HG03095 (cell line): Measurements from ENCODE around the gene HOXC4.

ENCODE experiments used
- ATAC-seq: cut with Tn5 transposase; IDR thresholded peaks from one replicate; pipeline ENCODE4 v1.9.1; 2021; ENCODE audit warnings: moderate library complexity; ENCODE audit not compliant: unreplicated experiment

HOXC4 gene

DNA sequence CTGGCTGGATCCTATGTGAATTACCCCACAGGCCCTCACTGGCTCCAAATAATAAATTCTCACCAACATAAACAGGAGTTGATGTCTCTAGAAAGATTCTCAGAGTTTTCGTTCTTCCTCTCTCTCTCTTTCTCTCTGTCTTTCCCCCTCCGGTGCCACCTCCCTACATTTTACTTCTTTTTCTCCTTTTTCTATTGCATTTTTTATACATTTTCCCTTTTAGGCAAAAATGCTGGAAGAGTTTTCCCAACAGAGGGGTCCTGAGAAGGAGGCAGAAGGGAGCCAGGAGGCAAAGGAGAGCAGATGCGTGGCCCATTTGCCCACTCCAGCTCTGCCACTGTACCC, 26.2 kb upstream of the HOXC4 start:
- no peak for ATAC-seq

DNA sequence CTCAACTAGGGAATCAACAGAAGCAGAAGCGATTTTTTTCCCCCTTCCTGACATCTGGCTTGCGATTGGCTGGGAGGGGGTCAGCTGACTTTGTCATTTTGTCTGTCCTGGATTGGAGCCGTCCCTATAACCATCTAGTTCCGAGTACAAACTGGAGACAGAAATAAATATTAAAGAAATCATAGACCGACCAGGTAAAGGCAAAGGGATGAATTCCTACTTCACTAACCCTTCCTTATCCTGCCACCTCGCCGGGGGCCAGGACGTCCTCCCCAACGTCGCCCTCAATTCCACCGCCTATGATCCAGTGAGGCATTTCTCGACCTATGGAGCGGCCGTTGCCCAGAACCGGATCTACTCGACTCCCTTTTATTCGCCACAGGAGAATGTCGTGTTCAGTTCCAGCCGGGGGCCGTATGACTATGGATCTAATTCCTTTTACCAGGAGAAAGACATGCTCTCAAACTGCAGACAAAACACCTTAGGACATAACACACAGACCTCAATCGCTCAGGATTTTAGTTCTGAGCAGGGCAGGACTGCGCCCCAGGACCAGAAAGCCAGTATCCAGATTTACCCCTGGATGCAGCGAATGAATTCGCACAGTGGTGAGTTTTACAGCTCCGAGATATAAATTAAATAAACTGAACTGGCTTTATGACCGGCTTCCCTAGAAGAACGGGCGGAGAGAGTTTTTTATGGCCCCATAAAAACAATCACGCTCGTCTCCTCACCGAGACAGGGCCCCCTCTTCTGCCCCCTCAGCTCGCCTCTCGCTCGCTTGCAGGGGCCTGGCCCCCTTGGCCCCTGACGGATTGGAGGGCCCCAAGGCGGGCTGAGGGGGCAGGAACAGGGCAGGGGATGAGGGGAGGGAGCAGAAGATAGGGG, 25.1 kb upstream of the HOXC4 start, which contains the start of gene HOXC6:
HOXC6 (plus strand) TSS at position 127 of the 888 bp plus-strand sequence; CDS start at position 209, 82 bp downstream.
- ATAC-seq, result no peak

DNA sequence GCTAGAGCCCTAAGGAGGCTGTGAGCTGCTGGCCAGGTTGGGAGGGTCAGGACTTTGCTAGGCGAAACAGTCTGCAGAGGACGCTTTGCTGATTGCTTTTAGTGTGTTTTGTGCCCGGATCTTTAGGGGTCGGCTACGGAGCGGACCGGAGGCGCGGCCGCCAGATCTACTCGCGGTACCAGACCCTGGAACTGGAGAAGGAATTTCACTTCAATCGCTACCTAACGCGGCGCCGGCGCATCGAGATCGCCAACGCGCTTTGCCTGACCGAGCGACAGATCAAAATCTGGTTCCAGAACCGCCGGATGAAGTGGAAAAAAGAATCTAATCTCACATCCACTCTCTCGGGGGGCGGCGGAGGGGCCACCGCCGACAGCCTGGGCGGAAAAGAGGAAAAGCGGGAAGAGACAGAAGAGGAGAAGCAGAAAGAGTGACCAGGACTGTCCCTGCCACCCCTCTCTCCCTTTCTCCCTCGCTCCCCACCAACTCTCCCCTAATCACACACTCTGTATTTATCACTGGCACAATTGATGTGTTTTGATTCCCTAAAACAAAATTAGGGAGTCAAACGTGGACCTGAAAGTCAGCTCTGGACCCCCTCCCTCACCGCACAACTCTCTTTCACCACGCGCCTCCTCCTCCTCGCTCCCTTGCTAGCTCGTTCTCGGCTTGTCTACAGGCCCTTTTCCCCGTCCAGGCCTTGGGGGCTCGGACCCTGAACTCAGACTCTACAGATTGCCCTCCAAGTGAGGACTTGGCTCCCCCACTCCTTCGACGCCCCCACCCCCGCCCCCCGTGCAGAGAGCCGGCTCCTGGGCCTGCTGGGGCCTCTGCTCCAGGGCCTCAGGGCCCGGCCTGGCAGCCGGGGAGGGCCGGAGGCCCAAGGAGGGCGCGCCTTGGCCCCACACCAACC, 23.9 kb upstream of the HOXC4 start:
- no peak for ATAC-seq

DNA sequence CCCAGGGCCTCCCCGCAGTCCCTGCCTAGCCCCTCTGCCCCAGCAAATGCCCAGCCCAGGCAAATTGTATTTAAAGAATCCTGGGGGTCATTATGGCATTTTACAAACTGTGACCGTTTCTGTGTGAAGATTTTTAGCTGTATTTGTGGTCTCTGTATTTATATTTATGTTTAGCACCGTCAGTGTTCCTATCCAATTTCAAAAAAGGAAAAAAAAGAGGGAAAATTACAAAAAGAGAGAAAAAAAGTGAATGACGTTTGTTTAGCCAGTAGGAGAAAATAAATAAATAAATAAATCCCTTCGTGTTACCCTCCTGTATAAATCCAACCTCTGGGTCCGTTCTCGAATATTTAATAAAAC, 23.2 kb upstream of the HOXC4 start:
- ATAC-seq, result no peak

DNA sequence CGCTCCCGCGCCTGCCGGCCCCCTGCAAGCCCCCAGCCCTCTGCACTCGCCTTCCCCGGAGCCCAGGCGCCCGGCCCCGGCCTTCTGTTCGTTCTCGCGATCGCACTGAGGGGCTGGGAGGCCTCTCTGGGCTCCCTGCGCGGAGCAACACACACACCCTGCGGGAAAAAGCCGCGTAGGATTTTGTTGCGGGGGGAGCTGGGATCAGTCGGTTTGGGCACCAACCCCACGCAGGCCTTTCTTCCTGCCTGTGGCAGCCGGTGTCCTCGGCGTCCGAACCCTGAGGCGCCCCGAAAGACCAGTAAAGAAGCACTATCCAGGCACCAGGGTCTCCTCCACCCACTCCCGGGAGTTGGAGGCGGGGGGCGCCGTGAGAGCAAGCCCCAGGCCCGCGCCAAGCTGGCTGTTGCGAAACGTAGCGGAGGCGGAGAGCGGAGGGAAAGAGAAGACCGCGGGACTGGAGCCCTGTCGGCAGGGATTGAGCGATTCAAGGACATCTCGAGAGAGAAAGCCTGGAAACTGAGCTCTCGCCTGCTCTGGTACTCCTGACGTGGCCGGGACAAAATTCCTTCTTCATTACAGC, 22.7 kb upstream of the HOXC4 start:
- no peak for ATAC-seq

DNA sequence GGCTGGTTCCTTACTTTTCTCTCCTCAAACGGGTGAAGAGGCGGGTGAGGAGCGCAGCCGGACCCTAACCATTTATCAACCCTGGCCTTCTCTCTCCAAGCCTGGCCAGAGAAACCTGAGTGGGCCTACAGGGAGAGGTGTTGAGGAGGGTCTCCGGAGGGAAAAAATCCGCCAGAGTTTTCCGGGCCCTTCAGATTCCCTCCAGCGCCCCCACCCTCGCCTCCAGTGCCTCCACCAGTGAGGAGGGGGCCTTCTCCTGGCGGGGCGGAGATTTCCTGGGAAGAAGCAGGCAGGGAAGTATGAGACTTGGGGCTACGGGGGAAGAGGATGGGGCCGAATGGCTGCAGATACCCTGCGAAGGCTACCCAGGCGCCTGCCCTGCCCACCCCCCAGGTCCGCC, 22.2 kb upstream of the HOXC4 start:
- no peak for ATAC-seq

DNA sequence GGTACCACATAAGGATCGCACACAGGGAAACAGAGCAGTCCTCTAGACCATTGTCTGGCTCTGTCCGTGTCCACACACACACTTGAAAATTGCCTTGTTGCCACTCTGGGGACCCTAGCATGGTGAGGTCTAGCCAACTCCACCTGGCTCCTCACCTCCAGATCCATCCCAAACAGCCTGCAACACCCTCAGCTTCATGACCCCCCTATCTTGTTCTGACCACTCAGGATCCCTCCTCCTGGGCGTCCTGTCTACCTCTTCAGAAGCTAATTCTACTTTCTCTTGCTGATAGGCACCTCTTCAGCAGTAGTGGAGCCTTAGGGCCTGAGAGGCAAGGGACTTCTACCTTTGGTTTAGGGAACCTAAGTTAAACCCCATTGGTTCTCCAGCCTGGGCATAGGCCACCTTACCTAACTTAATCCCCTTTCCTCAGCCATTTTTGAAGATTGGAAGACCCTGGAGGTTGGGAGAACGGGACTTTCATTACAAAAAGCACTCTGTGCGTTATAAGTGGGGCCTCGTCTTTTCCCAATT, 21.5 kb upstream of the HOXC4 start:
- ATAC-seq, result no peak

DNA sequence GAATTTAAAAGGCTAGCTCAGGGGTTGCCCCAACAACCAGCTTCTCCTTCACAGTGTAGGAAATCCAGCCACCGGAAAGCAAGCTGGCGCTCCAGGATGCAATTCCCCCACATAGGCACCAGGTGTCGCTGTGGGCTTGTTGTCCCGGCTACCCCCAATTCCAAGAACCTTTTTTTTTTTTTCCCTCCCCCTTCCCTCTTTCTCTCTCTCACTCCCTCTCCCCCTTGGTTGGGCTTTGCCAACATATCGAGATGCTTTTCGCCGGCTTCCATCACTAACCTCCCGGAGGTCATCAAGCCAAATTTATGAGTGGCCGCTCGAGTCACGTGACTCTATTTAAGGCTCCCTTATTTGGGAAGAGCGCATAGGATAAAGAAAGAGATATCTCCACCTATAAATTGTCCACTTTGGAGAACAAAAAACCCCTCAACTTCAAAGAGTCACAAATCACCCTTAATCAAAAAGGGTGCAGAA, 21.0 kb upstream of the HOXC4 start, which contains the start of gene HOXC5:
HOXC5 (plus strand) TSS at position 424 of the 474 bp plus-strand sequence. CDS start 73 bp downstream, outside the sequence.
- no peak for ATAC-seq

DNA sequence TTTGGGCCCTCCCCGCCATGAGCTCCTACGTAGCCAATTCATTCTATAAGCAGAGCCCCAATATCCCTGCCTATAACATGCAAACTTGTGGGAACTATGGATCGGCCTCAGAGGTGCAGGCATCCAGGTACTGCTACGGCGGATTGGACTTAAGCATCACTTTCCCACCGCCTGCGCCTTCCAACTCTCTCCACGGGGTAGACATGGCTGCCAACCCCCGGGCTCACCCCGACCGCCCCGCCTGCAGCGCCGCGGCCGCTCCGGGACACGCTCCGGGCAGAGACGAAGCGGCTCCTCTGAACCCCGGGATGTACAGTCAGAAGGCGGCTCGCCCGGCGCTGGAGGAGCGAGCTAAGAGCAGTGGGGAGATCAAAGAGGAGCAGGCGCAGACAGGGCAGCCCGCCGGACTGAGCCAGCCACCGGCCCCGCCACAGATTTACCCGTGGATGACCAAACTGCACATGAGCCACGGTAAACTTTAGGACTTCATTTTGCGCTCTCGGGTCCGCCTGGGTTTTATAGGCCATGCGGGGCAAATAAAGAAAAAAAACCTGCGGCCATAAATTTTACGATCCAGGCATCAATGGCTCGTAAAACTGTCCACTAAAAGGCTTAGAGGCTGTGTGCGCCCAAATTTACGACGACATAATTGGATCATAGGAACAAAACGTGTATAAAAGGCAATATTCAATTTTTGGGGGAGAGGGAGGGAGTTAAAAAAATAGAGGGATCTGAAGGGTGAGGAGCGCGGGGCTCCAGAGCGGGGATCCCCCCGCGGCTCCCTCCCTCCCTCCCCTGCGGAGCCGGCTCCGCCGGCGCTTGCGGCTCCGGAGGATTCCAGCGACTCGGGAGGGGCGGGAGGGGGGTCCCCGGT, 20.3 kb upstream of the HOXC4 start:
- no peak for ATAC-seq

DNA sequence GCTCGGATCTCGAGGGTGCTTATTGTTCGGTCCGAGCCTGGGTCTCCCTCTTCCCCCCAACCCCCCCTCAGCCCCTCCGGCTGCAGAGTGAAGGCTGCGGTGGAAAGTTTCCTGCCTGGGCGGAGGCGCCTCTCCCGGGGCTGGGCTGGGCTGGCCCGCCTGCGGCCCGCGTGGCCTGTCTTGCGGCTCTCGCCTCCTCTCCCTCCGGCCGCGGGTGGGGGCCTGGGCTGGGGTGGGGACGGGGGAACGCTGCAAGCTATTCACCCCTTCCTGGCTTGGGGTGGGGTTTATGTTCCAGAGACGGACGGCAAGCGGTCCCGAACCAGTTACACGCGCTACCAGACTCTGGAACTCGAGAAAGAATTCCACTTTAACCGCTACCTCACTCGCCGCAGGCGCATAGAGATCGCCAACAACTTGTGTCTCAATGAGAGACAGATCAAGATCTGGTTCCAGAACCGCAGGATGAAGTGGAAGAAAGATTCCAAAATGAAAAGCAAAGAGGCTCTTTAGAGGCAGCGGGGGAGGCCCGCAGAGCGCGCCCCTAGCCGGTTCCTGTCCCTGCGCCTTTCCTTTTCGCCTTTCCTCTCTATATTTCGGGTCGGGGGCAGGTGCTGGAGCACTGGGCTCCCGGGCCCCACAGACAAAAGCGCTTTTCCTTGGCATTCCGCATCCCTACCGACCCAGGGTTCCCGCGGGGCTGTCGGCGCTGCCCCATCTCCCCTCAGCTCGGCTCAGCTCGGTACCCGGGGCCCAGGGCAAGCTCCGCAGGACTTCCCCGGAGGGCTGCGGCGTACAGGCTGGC, 19.5 kb upstream of the HOXC4 start:
- ATAC-seq, result no peak

DNA sequence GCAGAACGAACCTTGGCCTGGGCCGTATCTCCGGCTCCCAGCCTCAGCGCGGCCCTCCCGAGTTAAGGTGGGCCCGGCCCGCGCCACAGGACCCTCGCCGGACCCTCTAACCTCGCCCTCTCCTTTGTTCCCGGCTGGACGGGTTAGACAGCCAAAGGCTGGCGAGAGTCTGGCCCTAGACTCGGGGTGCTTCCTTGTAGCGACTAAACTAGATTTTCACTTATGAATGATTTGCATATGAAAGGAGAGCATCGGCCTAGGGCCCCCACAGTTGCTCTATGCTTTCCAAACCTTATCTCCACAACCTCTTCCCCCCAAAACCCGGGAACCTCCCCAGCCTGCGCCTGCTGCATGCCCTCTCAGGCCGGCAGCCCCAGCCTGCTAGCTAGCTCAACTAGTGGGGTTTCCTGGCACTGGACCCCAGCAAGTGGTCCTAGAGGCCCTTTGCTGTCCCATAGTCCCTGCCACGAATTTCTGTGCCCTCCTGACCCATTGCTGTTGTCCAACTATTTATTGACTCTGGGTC, 18.8 kb upstream of the HOXC4 start:
- no peak for ATAC-seq

DNA sequence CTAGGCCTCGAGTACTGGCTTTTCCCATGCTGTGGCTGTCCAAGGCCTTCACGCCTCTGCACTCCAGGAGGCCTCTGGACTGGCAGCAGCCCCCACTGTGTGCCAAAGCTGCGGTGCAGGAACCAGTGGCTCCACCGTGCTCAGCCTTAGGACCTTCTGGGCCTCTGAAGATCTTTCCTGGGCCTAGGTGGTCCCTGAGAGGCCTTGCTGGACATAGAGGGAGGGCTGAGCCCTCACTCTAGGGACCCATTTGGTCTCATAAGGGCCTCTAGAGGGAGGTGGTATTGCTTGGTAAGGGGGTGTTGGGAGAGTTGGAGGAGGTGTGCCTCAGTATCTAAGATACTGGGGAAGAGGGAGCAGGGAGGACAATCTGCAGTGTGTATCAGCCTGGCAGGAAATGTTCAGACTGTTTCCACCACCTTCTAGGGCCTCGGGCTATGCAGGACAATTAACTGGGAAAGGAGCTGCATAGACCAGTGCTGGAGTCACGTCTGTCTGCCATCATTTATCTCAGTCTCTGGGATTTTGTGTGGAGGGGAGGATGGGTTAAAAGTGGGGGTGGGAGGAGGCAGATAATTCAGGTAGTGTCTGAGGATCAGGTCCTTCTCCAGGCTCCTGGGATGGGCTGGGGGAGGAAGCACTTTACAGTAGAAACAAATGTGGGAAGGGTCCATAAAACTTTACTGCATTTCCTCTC, 17.9 kb upstream of the HOXC4 start:
- ATAC-seq, result no peak

DNA sequence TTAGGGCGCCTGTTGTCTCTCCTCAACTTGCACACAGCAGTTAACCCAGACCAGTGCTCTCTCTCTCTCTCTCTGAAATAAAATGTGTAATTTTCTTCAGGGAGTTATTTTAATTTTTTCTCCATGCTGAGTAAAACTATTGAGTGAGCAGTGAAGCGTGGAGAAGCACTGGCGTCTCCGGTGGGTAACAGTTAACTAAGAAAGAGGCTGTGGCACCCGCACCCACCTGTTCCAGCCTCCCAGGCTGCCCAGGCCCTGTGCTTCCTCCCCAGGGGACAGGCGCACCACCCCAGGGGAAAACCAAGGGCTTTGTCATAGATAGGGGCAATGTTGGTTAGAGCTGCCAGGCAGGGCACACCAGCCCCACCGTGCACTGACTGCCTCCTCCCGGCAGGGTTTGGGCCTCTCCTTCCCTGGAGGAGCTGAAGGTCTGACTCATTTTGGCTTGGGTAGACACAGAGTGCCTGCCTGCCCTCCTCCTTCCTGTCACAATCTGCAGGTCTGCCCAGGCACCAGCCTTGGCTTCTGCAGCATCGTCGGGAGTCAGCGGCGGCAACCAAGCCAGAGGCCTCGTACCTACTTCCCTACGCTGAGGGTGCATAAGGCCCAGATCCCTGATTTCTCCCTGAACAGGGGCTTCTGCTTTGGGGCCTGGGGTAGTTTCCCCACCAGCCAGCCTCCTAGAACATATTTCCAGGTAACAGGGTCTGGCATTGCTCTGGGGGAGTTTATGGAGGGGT, 16.8 kb upstream of the HOXC4 start:
- no peak for ATAC-seq

DNA sequence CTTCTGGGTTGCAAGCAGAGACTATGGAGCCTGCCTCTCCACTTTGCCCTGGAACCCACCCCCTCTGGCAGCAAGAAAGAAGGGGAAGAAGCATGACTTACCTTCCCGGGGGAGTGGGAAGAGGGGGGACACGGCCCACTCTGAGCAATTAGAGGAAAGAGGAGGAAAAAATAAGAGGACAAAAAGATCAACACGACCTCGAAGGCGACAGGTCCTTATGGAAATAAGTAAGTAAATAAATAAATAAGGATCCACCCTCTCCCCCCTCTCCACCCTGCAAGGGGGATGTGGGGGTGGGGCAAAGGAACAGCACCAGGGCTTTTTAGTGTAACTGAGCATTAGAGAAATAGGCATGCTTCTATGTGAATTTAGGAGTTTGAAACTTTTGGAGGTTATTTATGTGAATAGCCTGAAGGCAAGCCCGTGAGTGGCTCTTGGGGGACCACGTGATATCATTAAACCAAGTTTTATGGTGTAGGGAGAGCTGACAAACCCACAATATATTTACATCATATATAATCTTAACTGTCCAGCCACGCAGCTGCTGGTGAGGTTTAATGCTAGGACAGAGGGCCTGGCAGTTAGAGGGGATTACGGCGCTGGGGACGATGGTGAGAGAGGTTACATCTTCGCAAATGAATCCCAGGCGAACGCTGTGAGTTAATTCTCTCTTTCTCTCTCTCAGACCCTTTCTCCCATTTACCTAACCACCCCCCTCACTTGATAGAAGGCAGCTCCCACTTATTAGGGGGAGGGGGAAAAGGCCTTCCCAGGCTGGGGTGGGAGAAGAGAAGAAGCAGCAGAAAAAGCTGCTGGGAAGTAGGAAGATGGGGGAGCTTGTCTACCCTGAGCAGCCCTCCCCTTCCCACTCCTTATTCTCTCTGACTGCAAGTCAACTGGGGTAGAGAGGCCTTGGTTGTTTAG, 16.0 kb upstream of the HOXC4 start:
- ATAC-seq, result no peak

DNA sequence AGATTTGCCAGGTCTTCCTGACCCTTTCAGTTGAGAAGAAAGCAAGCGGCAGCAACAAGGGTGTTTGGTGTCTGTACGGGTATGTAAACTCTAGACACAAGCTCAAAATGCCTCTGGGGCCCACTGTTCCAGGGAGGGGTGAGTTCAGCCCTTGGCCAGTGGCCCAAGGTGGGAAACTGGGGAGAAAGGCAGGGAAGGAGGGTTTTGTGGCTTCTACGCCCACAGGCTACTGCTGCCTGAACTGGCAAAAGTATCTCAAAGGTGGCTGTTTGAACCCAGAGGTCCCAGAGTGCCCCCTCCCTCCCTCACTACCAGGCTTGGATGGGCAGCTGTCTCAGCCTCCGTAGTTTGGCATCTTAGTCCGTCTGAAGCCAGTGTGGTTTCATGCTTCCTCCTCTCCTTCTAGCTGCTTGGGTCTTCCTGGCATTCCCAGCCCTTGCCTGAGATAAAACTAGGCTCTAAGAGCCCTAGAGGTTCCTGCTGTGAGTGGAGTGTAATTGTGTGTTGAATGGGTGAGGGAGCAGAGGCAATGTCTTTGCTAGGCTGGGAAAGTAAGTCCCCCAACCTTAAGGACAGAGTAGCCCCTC, 15.3 kb upstream of the HOXC4 start:
- ATAC-seq, result no peak

DNA sequence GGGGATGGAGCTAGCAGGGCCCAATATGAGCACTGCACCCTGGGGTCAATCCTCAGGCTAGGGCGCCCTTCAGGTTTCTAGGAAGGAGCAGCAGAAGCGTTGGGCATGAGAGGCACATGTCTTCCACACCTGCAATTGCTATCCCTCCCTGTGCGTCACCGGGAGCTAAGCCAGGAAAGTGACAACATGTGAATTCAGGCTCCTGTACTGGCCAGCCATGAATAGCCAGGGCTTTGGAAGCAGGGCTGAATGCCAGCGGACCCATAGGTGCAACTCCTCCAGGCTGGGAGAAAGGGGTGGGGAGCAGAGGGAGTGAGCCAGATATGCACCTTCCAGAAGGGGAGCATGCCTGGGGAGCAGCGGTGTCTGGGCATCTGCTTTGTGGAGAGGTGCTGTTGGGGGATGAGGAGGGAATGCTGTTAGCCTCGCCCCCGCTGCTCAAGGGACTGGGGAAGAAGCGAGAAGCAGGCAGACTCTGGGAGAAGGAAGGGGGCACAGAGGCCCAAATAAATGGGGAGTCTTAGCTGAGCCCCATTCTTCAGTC, 14.7 kb upstream of the HOXC4 start:
- no peak for ATAC-seq
